EL (cell line): ENCODE data around the gene SAMD13.

Experiments used
- DNase-seq: peaks from one replicate; pipeline ENCODE4 v3.0.0-alpha.2; 2016

The SAMD13 gene

GRCh38 chr1:84347932-84348555 is 46.5 kb downstream of the SAMD13 start:
- no peak for DNase-seq

- no peak for DNase-seq
These were observed 47.3 kb downstream of the SAMD13 start for GRCh38 chr1:84348759-84349158.

- no peak for DNase-seq
These were observed 48.6 kb downstream of the SAMD13 start for GRCh38 chr1:84350104-84350503.

GRCh38 chr1:84350550-84350949 is 49.0 kb downstream of the SAMD13 start:
- no peak for DNase-seq

GRCh38 chr1:84352298-84353106 is 51.0 kb downstream of the SAMD13 start:
- DNase-seq, result peak; percentile 36

- DNase-seq, result peak; percentile 52
These were observed 52.2 kb downstream of the SAMD13 start for GRCh38 chr1:84353695-84354094.

- no peak for DNase-seq
These were observed 54.0 kb downstream of the SAMD13 start for GRCh38 chr1:84355556-84355955.

GRCh38 chr1:84356881-84357280 is 55.4 kb downstream of the SAMD13 start:
- no peak for DNase-seq

- DNase-seq, result no peak
These were observed 57.2 kb downstream of the SAMD13 start for GRCh38 chr1:84358695-84359094.

- no peak for DNase-seq
These were observed 58.8 kb downstream of the SAMD13 start for GRCh38 chr1:84360316-84360715.

- DNase-seq, result peak; percentile 28
These were observed 60.3 kb downstream of the SAMD13 start for GRCh38 chr1:84361796-84362195.

- DNase-seq, result no peak
These were observed 61.5 kb downstream of the SAMD13 start for GRCh38 chr1:84363019-84363418.

- no peak for DNase-seq
These were observed 62.1 kb downstream of the SAMD13 start for GRCh38 chr1:84363622-84364021.

GRCh38 chr1:84365225-84366221 is 64.0 kb downstream of the SAMD13 start:
- DNase-seq, result peak; percentile 99

GRCh38 chr1:84366786-84367185 is 65.3 kb downstream of the SAMD13 start:
- peak; percentile 46 for DNase-seq

GRCh38 chr1:84367219-84367618 is 65.7 kb downstream of the SAMD13 start:
- no peak for DNase-seq

- no peak for DNase-seq
These were observed 66.9 kb downstream of the SAMD13 start for GRCh38 chr1:84368441-84368840.

GRCh38 chr1:84370266-84370665 is 68.8 kb downstream of the SAMD13 start:
- DNase-seq, result no peak

GRCh38 chr1:84370831-84371394 is 69.4 kb downstream of the SAMD13 start:
- DNase-seq, result peak; percentile 81

GRCh38 chr1:84373436-84374141 is 72.1 kb downstream of the SAMD13 start:
- no peak for DNase-seq

GRCh38 chr1:84374991-84375696 is 73.6 kb downstream of the SAMD13 start:
- DNase-seq, result no peak
